ENCODE results near the gene ZNF518A. TPM values are rescaled to one million over a fixed set of nuclear protein-coding genes. Genes with fewer than 3 reads are reported as not detected.

ZNF518A gene
- total RNA-seq, 2 donors from 2014 or later: 43.3 to 45.7 TPM

GRCh38 chr10:96172666-96173065 is 42.6 kb downstream of the ZNF518A start:
- H3K36me3 Mint-ChIP-seq (ENCODE audit: low read depth): peaks cover 10% of the 10 kb centered on the region
- H3K4me3 Mint-ChIP-seq: no peak overlapping the region
- Histone ChIP-seq H3K4me1 (ENCODE audit: control insufficient read depth, insufficient read depth, low read length) (no peaks in the 10 kb centered on the region), H3K36me3 (ENCODE audit: control insufficient read depth, insufficient read depth, low read length) (no peaks in the 10 kb centered on the region), H3K9me3 (ENCODE audit: control insufficient read depth, low read length) (peaks cover 33% of the 10 kb centered on the region), H3K4me3 (ENCODE audit: low read length) (no peak overlapping the region), H3K9ac (ENCODE audit: extremely low read depth, low read length, poor library complexity, severe bottlenecking) (no peak overlapping the region), H3K27me3 (ENCODE audit: control insufficient read depth, insufficient read depth, low read length, poor library complexity, severe bottlenecking) (no peaks in the 10 kb centered on the region), H3K27ac (ENCODE audit: low read depth, low read length) (no peak overlapping the region)
- peaks cover 11% of the 10 kb centered on the region for H3K4me1 Mint-ChIP-seq
- WGBS, 2 experiments (ENCODE audit: insufficient coverage in 1 of 2, insufficient read length in 1 of 2): 100% methylated on average over 1 of the region's 1 CpG; no CpG with 5 or more reads in 1 of the 2 experiments
- peaks cover 39% of the 10 kb centered on the region for H3K9me3 Mint-ChIP-seq
- H3K27ac Mint-ChIP-seq: no peak overlapping the region
- no peak for TF ChIP-seq CTCF (conservative IDR thresholded peaks at IDR 0.05)
- DNase-seq: no peak
- H3K27me3 Mint-ChIP-seq (ENCODE audit: insufficient read depth): no peaks in the 10 kb centered on the region

GRCh38 chr10:96176985-96177384 is 46.9 kb downstream of the ZNF518A start:
- Histone ChIP-seq H3K27ac (ENCODE audit: low read depth, low read length) (no peak overlapping the region), H3K4me1 (ENCODE audit: control insufficient read depth, insufficient read depth, low read length) (no peaks in the 10 kb centered on the region), H3K9ac (ENCODE audit: extremely low read depth, low read length, poor library complexity, severe bottlenecking) (no peak overlapping the region), H3K36me3 (ENCODE audit: control insufficient read depth, insufficient read depth, low read length) (no peaks in the 10 kb centered on the region), H3K27me3 (ENCODE audit: control insufficient read depth, insufficient read depth, low read length, poor library complexity, severe bottlenecking) (no peaks in the 10 kb centered on the region), H3K9me3 (ENCODE audit: control insufficient read depth, low read length) (peaks cover 21% of the 10 kb centered on the region), H3K4me3 (ENCODE audit: low read length) (no peak overlapping the region)
- DNase-seq: no peak
- H3K4me3 Mint-ChIP-seq: no peak overlapping the region
- peaks cover 44% of the 10 kb centered on the region for H3K9me3 Mint-ChIP-seq
- no peak overlapping the region for H3K27ac Mint-ChIP-seq
- H3K36me3 Mint-ChIP-seq (ENCODE audit: low read depth): no peaks in the 10 kb centered on the region
- no peak for TF ChIP-seq CTCF (conservative IDR thresholded peaks at IDR 0.05)
- no CpG with 5 or more reads among the region's 1 CpG for WGBS, 2 experiments (ENCODE audit: insufficient coverage in 1 of 2, insufficient read length in 1 of 2)
- H3K4me1 Mint-ChIP-seq: no peaks in the 10 kb centered on the region
- H3K27me3 Mint-ChIP-seq (ENCODE audit: insufficient read depth): no peaks in the 10 kb centered on the region

- no peak overlapping the region for H3K4me3 ChIP-seq (ENCODE audit: low read length)
- no peaks in the 10 kb centered on the region for H3K4me1 ChIP-seq (ENCODE audit: control insufficient read depth, insufficient read depth, low read length)
- no peaks in the 10 kb centered on the region for H3K9me3 ChIP-seq (ENCODE audit: control insufficient read depth, low read length)
- Mint-ChIP-seq H3K4me3 (no peak overlapping the region), H3K36me3 (ENCODE audit: low read depth) (no peaks in the 10 kb centered on the region), H3K27me3 (ENCODE audit: insufficient read depth) (peaks cover 3% of the 10 kb centered on the region), H3K4me1 (no peaks in the 10 kb centered on the region), H3K9me3 (peaks cover 25% of the 10 kb centered on the region), H3K27ac (no peak overlapping the region)
- no peak for DNase-seq
- no peaks in the 10 kb centered on the region for H3K36me3 ChIP-seq (ENCODE audit: control insufficient read depth, insufficient read depth, low read length)
- no peak overlapping the region for H3K9ac ChIP-seq (ENCODE audit: extremely low read depth, low read length, poor library complexity, severe bottlenecking)
- WGBS, 2 experiments (ENCODE audit: insufficient coverage in 1 of 2, insufficient read length in 1 of 2): 85% methylated on average over 2 of the region's 2 CpGs; no CpG with 5 or more reads in 1 of the 2 experiments
- H3K27ac ChIP-seq (ENCODE audit: low read depth, low read length): no peak overlapping the region
- TF ChIP-seq CTCF (conservative IDR thresholded peaks at IDR 0.05): no peak
- H3K27me3 ChIP-seq (ENCODE audit: control insufficient read depth, insufficient read depth, low read length, poor library complexity, severe bottlenecking): no peaks in the 10 kb centered on the region
These were observed 58.3 kb downstream of the ZNF518A start for GRCh38 chr10:96188421-96188820.

Data from endodermal cell (in vitro differentiated cells).